ENCODE results near the gene CTAGE8.
"Not testable (repeated sequence)": the region's sequence is repeated elsewhere in the genome, so short reads cannot be mapped to it uniquely, and the experiment has no call there.

CTAGE8 gene

GRCh38 chr7:144247674-144248330 lies 21.3 kb downstream of the CTAGE8 start:
- not testable (repeated sequence) for H3K4me3 ChIP-seq (ENCODE audit: low read length); H3K4me1 ChIP-seq (ENCODE audit: insufficient read depth, low read length); H3K36me3 ChIP-seq (ENCODE audit: insufficient read depth, low read depth, low read length); H3K27me3 ChIP-seq (ENCODE audit: insufficient read depth, low read length); H3K9ac ChIP-seq (ENCODE audit: low read depth, low read length); H3K9me3 ChIP-seq (ENCODE audit: insufficient read depth, low read depth, low read length); H3K27ac ChIP-seq (ENCODE audit: low read length)

- not testable (repeated sequence) for H3K4me3 ChIP-seq (ENCODE audit: low read length); H3K9me3 ChIP-seq (ENCODE audit: insufficient read depth, low read depth, low read length); H3K9ac ChIP-seq (ENCODE audit: low read depth, low read length); H3K4me1 ChIP-seq (ENCODE audit: insufficient read depth, low read length); H3K36me3 ChIP-seq (ENCODE audit: insufficient read depth, low read depth, low read length); H3K27ac ChIP-seq (ENCODE audit: low read length); H3K27me3 ChIP-seq (ENCODE audit: insufficient read depth, low read length)
These were observed 22.1 kb downstream of the CTAGE8 start for GRCh38 chr7:144246967-144247366.

- not testable (repeated sequence) for H3K4me3 ChIP-seq (ENCODE audit: low read length); H3K27ac ChIP-seq (ENCODE audit: low read length); H3K9me3 ChIP-seq (ENCODE audit: insufficient read depth, low read depth, low read length); H3K4me1 ChIP-seq (ENCODE audit: insufficient read depth, low read length); H3K36me3 ChIP-seq (ENCODE audit: insufficient read depth, low read depth, low read length); H3K9ac ChIP-seq (ENCODE audit: low read depth, low read length); H3K27me3 ChIP-seq (ENCODE audit: insufficient read depth, low read length)
These were observed 23.7 kb downstream of the CTAGE8 start for GRCh38 chr7:144245372-144245771.

GRCh38 chr7:144239365-144239764 lies 29.7 kb downstream of the CTAGE8 start, which contains the start of gene OR2A42:
TSS of gene OR2A42 (minus strand) at chr7:144239605. CDS start at chr7:144232843, 6,762 bp downstream.
- not testable (repeated sequence) for H3K27me3 ChIP-seq (ENCODE audit: insufficient read depth, low read length); H3K9ac ChIP-seq (ENCODE audit: low read depth, low read length); H3K4me1 ChIP-seq (ENCODE audit: insufficient read depth, low read length); H3K9me3 ChIP-seq (ENCODE audit: insufficient read depth, low read depth, low read length); H3K4me3 ChIP-seq (ENCODE audit: low read length); H3K36me3 ChIP-seq (ENCODE audit: insufficient read depth, low read depth, low read length); H3K27ac ChIP-seq (ENCODE audit: low read length)

GRCh38 chr7:144238530-144239082 lies 30.5 kb downstream of the CTAGE8 start:
- not testable (repeated sequence) for H3K27me3 ChIP-seq (ENCODE audit: insufficient read depth, low read length); H3K36me3 ChIP-seq (ENCODE audit: insufficient read depth, low read depth, low read length); H3K27ac ChIP-seq (ENCODE audit: low read length); H3K4me1 ChIP-seq (ENCODE audit: insufficient read depth, low read length); H3K4me3 ChIP-seq (ENCODE audit: low read length); H3K9me3 ChIP-seq (ENCODE audit: insufficient read depth, low read depth, low read length); H3K9ac ChIP-seq (ENCODE audit: low read depth, low read length)

- H3K27ac ChIP-seq (ENCODE audit: low read length); H3K9me3 ChIP-seq (ENCODE audit: insufficient read depth, low read depth, low read length); H3K4me3 ChIP-seq (ENCODE audit: low read length); H3K27me3 ChIP-seq (ENCODE audit: insufficient read depth, low read length); H3K4me1 ChIP-seq (ENCODE audit: insufficient read depth, low read length); H3K9ac ChIP-seq (ENCODE audit: low read depth, low read length); H3K36me3 ChIP-seq (ENCODE audit: insufficient read depth, low read depth, low read length): not testable (repeated sequence)
These were observed 36.0 kb downstream of the CTAGE8 start for GRCh38 chr7:144233039-144233438.

- H3K27me3 ChIP-seq (ENCODE audit: insufficient read depth, low read length); H3K9me3 ChIP-seq (ENCODE audit: insufficient read depth, low read depth, low read length); H3K9ac ChIP-seq (ENCODE audit: low read depth, low read length); H3K27ac ChIP-seq (ENCODE audit: low read length); H3K4me1 ChIP-seq (ENCODE audit: insufficient read depth, low read length); H3K4me3 ChIP-seq (ENCODE audit: low read length); H3K36me3 ChIP-seq (ENCODE audit: insufficient read depth, low read depth, low read length): not testable (repeated sequence)
These were observed 38.1 kb downstream of the CTAGE8 start for GRCh38 chr7:144231027-144231426.

- not testable (repeated sequence) for H3K9me3 ChIP-seq (ENCODE audit: insufficient read depth, low read depth, low read length); H3K27ac ChIP-seq (ENCODE audit: low read length); H3K36me3 ChIP-seq (ENCODE audit: insufficient read depth, low read depth, low read length); H3K4me3 ChIP-seq (ENCODE audit: low read length); H3K27me3 ChIP-seq (ENCODE audit: insufficient read depth, low read length); H3K9ac ChIP-seq (ENCODE audit: low read depth, low read length); H3K4me1 ChIP-seq (ENCODE audit: insufficient read depth, low read length)
These were observed 40.3 kb downstream of the CTAGE8 start for GRCh38 chr7:144228810-144229209.

- not testable (repeated sequence) for H3K27ac ChIP-seq (ENCODE audit: low read length); H3K9ac ChIP-seq (ENCODE audit: low read depth, low read length); H3K9me3 ChIP-seq (ENCODE audit: insufficient read depth, low read depth, low read length); H3K4me3 ChIP-seq (ENCODE audit: low read length); H3K4me1 ChIP-seq (ENCODE audit: insufficient read depth, low read length); H3K27me3 ChIP-seq (ENCODE audit: insufficient read depth, low read length); H3K36me3 ChIP-seq (ENCODE audit: insufficient read depth, low read depth, low read length)
These were observed 42.2 kb downstream of the CTAGE8 start for GRCh38 chr7:144226866-144227265.

- H3K9ac ChIP-seq (ENCODE audit: low read depth, low read length); H3K27me3 ChIP-seq (ENCODE audit: insufficient read depth, low read length); H3K4me1 ChIP-seq (ENCODE audit: insufficient read depth, low read length); H3K9me3 ChIP-seq (ENCODE audit: insufficient read depth, low read depth, low read length); H3K4me3 ChIP-seq (ENCODE audit: low read length); H3K27ac ChIP-seq (ENCODE audit: low read length); H3K36me3 ChIP-seq (ENCODE audit: insufficient read depth, low read depth, low read length): not testable (repeated sequence)
These were observed 45.4 kb downstream of the CTAGE8 start for GRCh38 chr7:144223675-144224074.

- not testable (repeated sequence) for H3K27ac ChIP-seq (ENCODE audit: low read length); H3K9me3 ChIP-seq (ENCODE audit: insufficient read depth, low read depth, low read length); H3K36me3 ChIP-seq (ENCODE audit: insufficient read depth, low read depth, low read length); H3K9ac ChIP-seq (ENCODE audit: low read depth, low read length); H3K4me1 ChIP-seq (ENCODE audit: insufficient read depth, low read length); H3K4me3 ChIP-seq (ENCODE audit: low read length); H3K27me3 ChIP-seq (ENCODE audit: insufficient read depth, low read length)
These were observed 48.6 kb downstream of the CTAGE8 start for GRCh38 chr7:144220531-144220930.

GRCh38 chr7:144219149-144219548 lies 49.9 kb downstream of the CTAGE8 start:
- not testable (repeated sequence) for H3K9me3 ChIP-seq (ENCODE audit: insufficient read depth, low read depth, low read length); H3K36me3 ChIP-seq (ENCODE audit: insufficient read depth, low read depth, low read length); H3K27ac ChIP-seq (ENCODE audit: low read length); H3K4me3 ChIP-seq (ENCODE audit: low read length); H3K27me3 ChIP-seq (ENCODE audit: insufficient read depth, low read length); H3K4me1 ChIP-seq (ENCODE audit: insufficient read depth, low read length); H3K9ac ChIP-seq (ENCODE audit: low read depth, low read length)
